Nephron (organoid): Measurements from ENCODE around the gene TEX14.

Experiments
- H3K27ac Mint-ChIP-seq, 3 experiments: 2 replicates each; pipeline ENCODE4 v1.8.0; 2020; ENCODE audit warnings: mixed read lengths in 3 of 3, mild to moderate bottlenecking in 2 of 3, moderate library complexity in 1 of 3
- H3K27me3 Mint-ChIP-seq: 2 replicates; pipeline ENCODE4 v1.8.0; 2021; ENCODE audit warnings: low read depth, mild to moderate bottlenecking, moderate library complexity, mixed read lengths
- H3K36me3 Mint-ChIP-seq: 2 replicates; pipeline ENCODE4 v1.8.0; 2020; ENCODE audit warnings: low read depth, mixed read lengths
- H3K4me1 Mint-ChIP-seq: 2 replicates; pipeline ENCODE4 v1.8.0; 2020; ENCODE audit warnings: mixed read lengths
- H3K4me3 Mint-ChIP-seq, 3 experiments: 2 replicates each; pipeline ENCODE4 v1.8.0; 2020; ENCODE audit warnings: mild to moderate bottlenecking in 3 of 3, mixed read lengths in 3 of 3, moderate library complexity in 2 of 3
- H3K9me3 Mint-ChIP-seq: 2 replicates; pipeline ENCODE4 v1.8.0; 2020; ENCODE audit warnings: mixed read lengths
- TF ChIP-seq, protein P1 (sequence below), 3 experiments: fragments of 200-600 bp; sonication (generic); IDR thresholded peaks; one replicate each; pipeline ENCODE4 v1.5.0; 2021; ENCODE audit warnings: antibody characterized with exemption in 3 of 3; ENCODE audit not compliant: unreplicated experiment in 3 of 3

TEX14 gene

DNA sequence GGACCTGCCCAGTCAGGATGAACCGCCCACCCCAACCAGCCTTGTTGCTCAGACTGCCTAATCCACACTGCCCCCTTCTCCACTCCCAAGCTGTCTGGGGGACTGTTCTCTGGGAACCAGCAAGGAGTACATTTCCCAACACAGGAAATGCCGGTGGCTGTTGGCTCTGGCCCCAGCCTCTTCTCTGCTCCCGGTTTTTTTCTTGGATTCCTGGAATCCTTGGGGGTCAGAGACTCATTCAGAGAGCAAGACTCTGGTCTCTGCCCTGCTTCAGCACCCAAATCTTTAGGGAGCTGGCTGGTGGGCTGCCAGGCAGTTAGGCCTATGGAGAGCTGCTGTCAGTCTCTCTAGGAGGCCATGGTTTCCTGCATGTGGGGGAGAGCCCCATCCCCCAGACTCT lies 166.6 kb downstream of the TEX14 start:
- TF ChIP-seq, protein P1, sequence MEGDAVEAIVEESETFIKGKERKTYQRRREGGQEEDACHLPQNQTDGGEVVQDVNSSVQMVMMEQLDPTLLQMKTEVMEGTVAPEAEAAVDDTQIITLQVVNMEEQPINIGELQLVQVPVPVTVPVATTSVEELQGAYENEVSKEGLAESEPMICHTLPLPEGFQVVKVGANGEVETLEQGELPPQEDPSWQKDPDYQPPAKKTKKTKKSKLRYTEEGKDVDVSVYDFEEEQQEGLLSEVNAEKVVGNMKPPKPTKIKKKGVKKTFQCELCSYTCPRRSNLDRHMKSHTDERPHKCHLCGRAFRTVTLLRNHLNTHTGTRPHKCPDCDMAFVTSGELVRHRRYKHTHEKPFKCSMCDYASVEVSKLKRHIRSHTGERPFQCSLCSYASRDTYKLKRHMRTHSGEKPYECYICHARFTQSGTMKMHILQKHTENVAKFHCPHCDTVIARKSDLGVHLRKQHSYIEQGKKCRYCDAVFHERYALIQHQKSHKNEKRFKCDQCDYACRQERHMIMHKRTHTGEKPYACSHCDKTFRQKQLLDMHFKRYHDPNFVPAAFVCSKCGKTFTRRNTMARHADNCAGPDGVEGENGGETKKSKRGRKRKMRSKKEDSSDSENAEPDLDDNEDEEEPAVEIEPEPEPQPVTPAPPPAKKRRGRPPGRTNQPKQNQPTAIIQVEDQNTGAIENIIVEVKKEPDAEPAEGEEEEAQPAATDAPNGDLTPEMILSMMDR (IDR thresholded peaks at IDR 0.05; ENCODE audit: unreplicated experiment in 3 of 3), result no peak
- Mint-ChIP-seq H3K4me3 (peak overlapping the region in 1 of 3 experiments; percentile 60), H3K4me1 (peaks cover 59% of the 10 kb centered on the region), H3K9me3 (no peaks in the 10 kb centered on the region), H3K27ac (peak overlapping the region; percentile 77 to 94 (median 86)), H3K36me3 (no peaks in the 10 kb centered on the region), H3K27me3 (peaks cover 13% of the 10 kb centered on the region)

DNA sequence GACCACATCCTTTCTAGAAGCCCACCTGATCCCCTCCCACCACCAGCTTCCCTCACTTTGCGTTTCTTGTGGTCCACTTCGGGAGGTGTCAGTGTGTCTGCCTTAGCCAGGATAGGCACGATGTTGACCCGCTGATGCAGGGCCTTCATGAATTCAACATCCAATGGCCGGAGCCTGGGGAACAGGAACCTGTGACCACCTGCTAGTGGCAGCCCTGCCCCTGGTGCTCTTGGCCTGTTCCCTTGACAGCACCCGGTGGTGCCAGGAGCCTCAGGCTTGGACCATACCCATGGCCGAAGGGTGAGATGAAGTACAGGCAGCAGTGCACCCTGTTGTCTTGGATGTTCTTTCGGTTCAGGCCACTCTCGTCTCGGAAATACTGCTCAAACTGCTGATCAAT lies 170.2 kb downstream of the TEX14 start:
- TF ChIP-seq, protein P1 (IDR thresholded peaks at IDR 0.05; ENCODE audit: unreplicated experiment in 3 of 3), result no peak
- H3K27ac Mint-ChIP-seq, result peak overlapping the region in 2 of 3 experiments; percentile 37 to 85
- H3K27me3 Mint-ChIP-seq, result no peaks in the 10 kb centered on the region
- peaks cover 39% of the 10 kb centered on the region for H3K4me1 Mint-ChIP-seq
- H3K36me3 Mint-ChIP-seq, result no peaks in the 10 kb centered on the region
- H3K4me3 Mint-ChIP-seq, result peak overlapping the region in 1 of 3 experiments; percentile 35
- no peaks in the 10 kb centered on the region for H3K9me3 Mint-ChIP-seq

GRCh38 chr17:58520843-58521430 lies 170.9 kb downstream of the TEX14 start:
- Mint-ChIP-seq H3K9me3 (no peaks in the 10 kb centered on the region), H3K4me1 (peaks cover 42% of the 10 kb centered on the region), H3K36me3 (no peaks in the 10 kb centered on the region), H3K27me3 (no peaks in the 10 kb centered on the region), H3K27ac (peak overlapping the region; percentile 72 to 90 (median 85)), H3K4me3 (peak overlapping the region; percentile 25 to 60 (median 40))
- TF ChIP-seq, protein P1 (IDR thresholded peaks at IDR 0.05; ENCODE audit: unreplicated experiment in 3 of 3), result peak; percentile 26 to 50 (median 33)

- no peaks in the 10 kb centered on the region for H3K27me3 Mint-ChIP-seq
- peaks cover under 1% of the 10 kb centered on the region for H3K36me3 Mint-ChIP-seq
- peak overlapping the region; percentile 87 to 95 (median 92) for H3K4me3 Mint-ChIP-seq
- no peaks in the 10 kb centered on the region for H3K9me3 Mint-ChIP-seq
- H3K4me1 Mint-ChIP-seq, result peaks cover 50% of the 10 kb centered on the region
- H3K27ac Mint-ChIP-seq, result peak overlapping the region; percentile 95 to 99 (median 98)
- TF ChIP-seq, protein P1 (IDR thresholded peaks at IDR 0.05; ENCODE audit: unreplicated experiment in 3 of 3), result no peak
These were observed 173.8 kb downstream of the TEX14 start for GRCh38 chr17:58517928-58518609.

GRCh38 chr17:58517378-58517927 lies 174.4 kb downstream of the TEX14 start:
- peaks cover 4% of the 10 kb centered on the region for H3K36me3 Mint-ChIP-seq
- H3K27ac Mint-ChIP-seq, result peak overlapping the region; percentile 95 to 99 (median 98)
- H3K9me3 Mint-ChIP-seq, result no peaks in the 10 kb centered on the region
- no peaks in the 10 kb centered on the region for H3K27me3 Mint-ChIP-seq
- peaks cover 48% of the 10 kb centered on the region for H3K4me1 Mint-ChIP-seq
- TF ChIP-seq, protein P1 (IDR thresholded peaks at IDR 0.05; ENCODE audit: unreplicated experiment in 3 of 3), result no peak
- H3K4me3 Mint-ChIP-seq, result peak overlapping the region; percentile 87 to 95 (median 92)
